ENCODE measurements around the gene ESCO1. TPM values are rescaled to one million over a fixed set of nuclear protein-coding genes. Genes with fewer than 3 reads are reported as not detected.
"Not testable (repeated sequence)": the region's sequence is repeated elsewhere in the genome, so short reads cannot be mapped to it uniquely, and the experiment has no call there.

The ESCO1 gene
- total RNA-seq (2021) = 36.4 and 36.7 TPM in 2 replicates
- long read RNA-seq, full-length matches to known transcripts = 7 of 204 reads
- long read RNA-seq, partial matches to known transcripts = 186 of 204 reads
- long read RNA-seq, other reads (novel, unspliced or antisense) = 11 of 204 reads

GRCh38 chr18:21600526-21601410, at the start of gene ESCO1:
Gene ESCO1 (minus strand): TSS chr18:21600704. CDS start chr18:21574843, 25,861 bp downstream.
- H3K23ac ChIP-seq (ENCODE audit: insufficient read length, low read depth, low read length) = no peak within 1 kb of the TSS
- peaks cover 5 to 15% (median 8%) of the 10 kb centered on the region in 3 experiments; a peak in 5 of 7 replicates for H3K36me3 Mint-ChIP-seq (ENCODE audit: insufficient read depth in 1 of 3, low read depth in 3 of 3)
- H3K4me2 ChIP-seq (ENCODE audit: insufficient read depth, insufficient read length, low read length) = peak within 1 kb of the TSS; percentile 65
- peaks cover 2 to 3% of the 10 kb centered on the region in 2 experiments; a peak in 4 of 5 replicates for H3K9me3 Mint-ChIP-seq
- H3K9ac ChIP-seq (ENCODE audit: extremely low read depth, insufficient read length, low read length) = peak within 1 kb of the TSS; percentile 89
- no peaks in the 10 kb centered on the region for H3K27me3 ChIP-seq (ENCODE audit: insufficient read depth, low read length)
- TF ChIP-seq CTCF (conservative IDR thresholded peaks at IDR 0.05) = peak; percentile 100
- no peaks in the 10 kb centered on the region for H3K79me1 ChIP-seq (ENCODE audit: insufficient read depth, low read depth, low read length, poor library complexity, severe bottlenecking)
- no peak within 1 kb of the TSS for H4K5ac ChIP-seq (ENCODE audit: insufficient read length, low read depth, low read length)
- peak within 1 kb of the TSS; percentile 85 for H3K18ac ChIP-seq (ENCODE audit: insufficient read length, low read depth, low read length)
- H3K4me1 ChIP-seq (ENCODE audit: insufficient read depth, low read length) = no peaks in the 10 kb centered on the region
- peaks cover 4% of the 10 kb centered on the region for H3K23me2 ChIP-seq (ENCODE audit: insufficient read length, low read depth, low read length, poor library complexity, severe bottlenecking)
- no peak within 1 kb of the TSS for H2BK120ac ChIP-seq (ENCODE audit: low read depth, low read length, poor library complexity, severe bottlenecking)
- peaks cover 8 to 13% of the 10 kb centered on the region in 2 experiments for H3K4me1 Mint-ChIP-seq
- peak within 1 kb of the TSS; percentile 4 for H3K56ac ChIP-seq (ENCODE audit: insufficient read length, low read depth, low read length)
- no peak within 1 kb of the TSS for H2BK20ac ChIP-seq (ENCODE audit: low read depth, low read length, poor library complexity, severe bottlenecking)
- no peak within 1 kb of the TSS for H2BK12ac ChIP-seq (ENCODE audit: insufficient read length, low read depth, low read length)
- H2BK5ac ChIP-seq (ENCODE audit: insufficient read length, low read length) = no peak within 1 kb of the TSS
- H3K27ac Mint-ChIP-seq = peak within 1 kb of the TSS; percentile 99 to 100 (median 99)
- no peaks in the 10 kb centered on the region for H3K9me3 ChIP-seq (ENCODE audit: control insufficient read depth, low read depth, low read length)
- peak; percentile 97 for DNase-seq
- peak within 1 kb of the TSS; percentile 97 to 99 for H3K4me3 Mint-ChIP-seq
- no peak within 1 kb of the TSS for H2AFZ ChIP-seq (ENCODE audit: low read length)
- H3K27me3 Mint-ChIP-seq (ENCODE audit: low read depth) = no peaks in the 10 kb centered on the region
- peaks cover 17% of the 10 kb centered on the region; the same call in 1 of the 2 replicates for H3K79me2 ChIP-seq (ENCODE audit: insufficient read depth, low read length)
- H2AK5ac ChIP-seq (ENCODE audit: insufficient read length, low read length) = peak within 1 kb of the TSS; percentile 44
- H3K27ac ChIP-seq (ENCODE audit: insufficient read length, low read depth, low read length) = peak within 1 kb of the TSS; percentile 81
- no peak within 1 kb of the TSS for H4K91ac ChIP-seq (ENCODE audit: insufficient read length, low read depth, low read length)
- peak within 1 kb of the TSS; percentile 78 for H3K14ac ChIP-seq (ENCODE audit: insufficient read depth, low read length)
- H3K4ac ChIP-seq (ENCODE audit: low read depth, low read length) = no peak within 1 kb of the TSS; the same call in 1 of the 2 replicates
- H3T11ph ChIP-seq (ENCODE audit: low read length) = no peak within 1 kb of the TSS
- no CpG with 5 or more reads among the region's 74 CpGs for WGBS (ENCODE audit: extremely low coverage, insufficient read length, low lambda C conversion rate)
- H2BK15ac ChIP-seq (ENCODE audit: low read depth, low read length) = 0 out of 2 replicates have a peak within 1 kb of the TSS, but pooled peaks have one; percentile 65
- no peak within 1 kb of the TSS for H4K8ac ChIP-seq (replicated peaks; ENCODE audit: insufficient read length, low read depth, low read length)
- peaks cover 3% of the 10 kb centered on the region for H4K20me1 ChIP-seq (ENCODE audit: control insufficient read depth, insufficient read depth, insufficient read length)

- H2BK15ac ChIP-seq (ENCODE audit: low read depth, low read length); H3K4me3 Mint-ChIP-seq; H3K23ac ChIP-seq (ENCODE audit: insufficient read length, low read depth, low read length); H2BK120ac ChIP-seq (ENCODE audit: low read depth, low read length, poor library complexity, severe bottlenecking); H3K4me2 ChIP-seq (ENCODE audit: insufficient read depth, insufficient read length, low read length); H3K4me1 Mint-ChIP-seq; H2AFZ ChIP-seq (ENCODE audit: low read length); H2BK20ac ChIP-seq (ENCODE audit: low read depth, low read length, poor library complexity, severe bottlenecking); H4K5ac ChIP-seq (ENCODE audit: insufficient read length, low read depth, low read length); H3T11ph ChIP-seq (ENCODE audit: low read length); H3K27me3 ChIP-seq (ENCODE audit: insufficient read depth, low read length); H3K36me3 Mint-ChIP-seq (ENCODE audit: insufficient read depth in 1 of 3, low read depth in 3 of 3); H3K9me3 Mint-ChIP-seq; H4K20me1 ChIP-seq (ENCODE audit: control insufficient read depth, insufficient read depth, insufficient read length); H3K18ac ChIP-seq (ENCODE audit: insufficient read length, low read depth, low read length); H4K8ac ChIP-seq (replicated peaks; ENCODE audit: insufficient read length, low read depth, low read length); H3K27ac ChIP-seq (ENCODE audit: insufficient read length, low read depth, low read length); DNase-seq; H2BK5ac ChIP-seq (ENCODE audit: insufficient read length, low read length); H3K79me1 ChIP-seq (ENCODE audit: insufficient read depth, low read depth, low read length, poor library complexity, severe bottlenecking); H2BK12ac ChIP-seq (ENCODE audit: insufficient read length, low read depth, low read length); H3K4ac ChIP-seq (ENCODE audit: low read depth, low read length); H3K27ac Mint-ChIP-seq; H3K23me2 ChIP-seq (ENCODE audit: insufficient read length, low read depth, low read length, poor library complexity, severe bottlenecking); H3K27me3 Mint-ChIP-seq (ENCODE audit: low read depth); H3K79me2 ChIP-seq (ENCODE audit: insufficient read depth, low read length); H2AK5ac ChIP-seq (ENCODE audit: insufficient read length, low read length); H3K56ac ChIP-seq (ENCODE audit: insufficient read length, low read depth, low read length); H3K9ac ChIP-seq (ENCODE audit: extremely low read depth, insufficient read length, low read length); H3K14ac ChIP-seq (ENCODE audit: insufficient read depth, low read length); H3K9me3 ChIP-seq (ENCODE audit: control insufficient read depth, low read depth, low read length); H4K91ac ChIP-seq (ENCODE audit: insufficient read length, low read depth, low read length); H3K4me1 ChIP-seq (ENCODE audit: insufficient read depth, low read length): not testable (repeated sequence)
- no CpG with 5 or more reads among the region's 5 CpGs for WGBS (ENCODE audit: extremely low coverage, insufficient read length, low lambda C conversion rate)
Measured at GRCh38 chr18:21640375-21640774, 39.9 kb upstream of the ESCO1 start.

Measured in H9 (cell line).